Measurements from ENCODE around the gene SNRNP35. TPM values are rescaled to one million over a fixed set of nuclear protein-coding genes. Genes with fewer than 3 reads are reported as not detected.

Gene SNRNP35
- 9.3 and 14.4 TPM in 2 replicates for total RNA-seq

GRCh38 chr12:123457980-123458779, at the start of gene SNRNP35:
TSS of gene SNRNP35 (plus strand) at chr12:123458139. CDS start at chr12:123465541, 7,402 bp downstream.

GRCh38 chr12:123436017-123436964, 21.6 kb upstream of the SNRNP35 start, which contains the start of gene RILPL2:
TSS of gene RILPL2 (minus strand) at chr12:123436684. CDS start at chr12:123436420, 264 bp downstream.

Other genes starting within 250 kb of the SNRNP35 start
- 15.9 and 21.9 TPM in 2 replicates for gene MPHOSPH9, start 225.0 kb upstream of the SNRNP35 start, total RNA-seq
- gene MTRFR, start 224.7 kb upstream of the SNRNP35 start, total RNA-seq: 14.4 and 19.1 TPM in 2 replicates
- 56.4 and 100 TPM in 2 replicates for gene CDK2AP1, start 186.3 kb upstream of the SNRNP35 start, total RNA-seq
- 36.6 and 49.3 TPM in 2 replicates for gene SBNO1, start 93.3 kb upstream of the SNRNP35 start, total RNA-seq
- gene KMT5A, start 74.0 kb upstream of the SNRNP35 start, total RNA-seq: 45.8 and 56.0 TPM in 2 replicates
- 3.9 and 4.1 TPM in 2 replicates for gene RILPL2, start 21.5 kb upstream of the SNRNP35 start, total RNA-seq
- 7.9 and 17.4 TPM in 2 replicates for gene RILPL1, start 75.6 kb downstream of the SNRNP35 start, total RNA-seq
- 365 and 836 TPM in 2 replicates for gene TMED2, start 126.4 kb downstream of the SNRNP35 start, total RNA-seq
- gene DDX55, start 144.0 kb downstream of the SNRNP35 start, total RNA-seq: 22.6 and 22.9 TPM in 2 replicates
- gene EIF2B1, start 175.5 kb downstream of the SNRNP35 start, total RNA-seq: 36.9 and 51.8 TPM in 2 replicates
- 56.4 and 59.1 TPM in 2 replicates for gene GTF2H3, start 175.7 kb downstream of the SNRNP35 start, total RNA-seq
- 2.7 and 5.0 TPM in 2 replicates for gene TCTN2, start 213.0 kb downstream of the SNRNP35 start, total RNA-seq

All from nasal cavity respiratory epithelium epithelial cell of viscerocranial mucosa (primary cell).